ENCODE data around the gene TBX10. TPM values are rescaled to one million over a fixed set of nuclear protein-coding genes. Genes with fewer than 3 reads are reported as not detected.
"Not testable (repeated sequence)": the region's sequence is repeated elsewhere in the genome, so short reads cannot be mapped to it uniquely, and the experiment has no call there.

Gene TBX10
- total RNA-seq, 2 experiments from 2014 or later: 2.4 to 5.3 TPM

DNA sequence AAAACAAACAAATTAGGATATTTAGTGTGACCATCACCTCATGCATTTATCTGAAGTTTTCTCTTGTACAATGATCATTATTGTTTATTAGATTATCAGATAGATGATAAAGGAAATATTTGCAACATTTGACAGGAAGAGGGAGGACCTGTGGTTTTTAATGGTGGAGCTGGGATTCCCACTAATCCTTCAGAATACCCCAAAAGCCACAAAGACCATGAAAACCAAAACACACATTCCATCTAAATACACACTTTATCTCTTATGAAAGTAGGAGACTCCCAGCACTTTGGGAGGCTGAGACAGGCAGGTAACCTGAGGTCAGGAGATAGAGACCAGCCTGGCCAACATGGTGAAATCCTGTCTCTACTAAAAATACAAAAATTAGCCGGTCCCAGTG, 40.4 kb downstream of the TBX10 start:
- H3K4me2 ChIP-seq (ENCODE audit: low read length): no peak overlapping the region
- no peak for DNase-seq (ENCODE audit: low spot score)
- ChIA-PET POLR2A (no interaction called here), CTCF (ENCODE audit: unreplicated experiment) (no interaction called here)
- no peaks in the 10 kb centered on the region for H4K20me1 ChIP-seq (ENCODE audit: insufficient read depth, low read length)
- H3K36me3 ChIP-seq (ENCODE audit: insufficient read depth, low read length): no peaks in the 10 kb centered on the region
- H3K4me1 ChIP-seq (ENCODE audit: insufficient read depth, low read length, poor library complexity, severe bottlenecking): peaks cover 25% of the 10 kb centered on the region
- H3K9me3 ChIP-seq (ENCODE audit: low read length): peaks cover 14% of the 10 kb centered on the region; the same call in 1 of the 2 replicates
- TF ChIP-seq EZH2phosphoT487 (IDR thresholded peaks at IDR 0.05; ENCODE audit: borderline replicate concordance, low read depth, low read length): no peak
- TF ChIP-seq, protein P1, sequence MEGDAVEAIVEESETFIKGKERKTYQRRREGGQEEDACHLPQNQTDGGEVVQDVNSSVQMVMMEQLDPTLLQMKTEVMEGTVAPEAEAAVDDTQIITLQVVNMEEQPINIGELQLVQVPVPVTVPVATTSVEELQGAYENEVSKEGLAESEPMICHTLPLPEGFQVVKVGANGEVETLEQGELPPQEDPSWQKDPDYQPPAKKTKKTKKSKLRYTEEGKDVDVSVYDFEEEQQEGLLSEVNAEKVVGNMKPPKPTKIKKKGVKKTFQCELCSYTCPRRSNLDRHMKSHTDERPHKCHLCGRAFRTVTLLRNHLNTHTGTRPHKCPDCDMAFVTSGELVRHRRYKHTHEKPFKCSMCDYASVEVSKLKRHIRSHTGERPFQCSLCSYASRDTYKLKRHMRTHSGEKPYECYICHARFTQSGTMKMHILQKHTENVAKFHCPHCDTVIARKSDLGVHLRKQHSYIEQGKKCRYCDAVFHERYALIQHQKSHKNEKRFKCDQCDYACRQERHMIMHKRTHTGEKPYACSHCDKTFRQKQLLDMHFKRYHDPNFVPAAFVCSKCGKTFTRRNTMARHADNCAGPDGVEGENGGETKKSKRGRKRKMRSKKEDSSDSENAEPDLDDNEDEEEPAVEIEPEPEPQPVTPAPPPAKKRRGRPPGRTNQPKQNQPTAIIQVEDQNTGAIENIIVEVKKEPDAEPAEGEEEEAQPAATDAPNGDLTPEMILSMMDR (conservative IDR thresholded peaks at IDR 0.05; ENCODE audit: low read length): no peak
- no peaks in the 10 kb centered on the region for H3K9me2 ChIP-seq (ENCODE audit: insufficient read depth, low read length)
- no peaks in the 10 kb centered on the region for H3K79me2 ChIP-seq (ENCODE audit: insufficient read depth, low read depth, low read length)
- H3K27ac ChIP-seq (ENCODE audit: low read depth, low read length, poor library complexity, severe bottlenecking): no peak overlapping the region
- BruUV-seq (replicated peaks): no TSS peak
- intact Hi-C loops (cut with micrococcal nuclease; ENCODE audit: unreplicated experiment): no loop called here
- no peak overlapping the region for H2AFZ ChIP-seq (ENCODE audit: low read length)
- H3K4me3 ChIP-seq (ENCODE audit: low read depth, low read length, poor library complexity, severe bottlenecking): no peak overlapping the region

DNA sequence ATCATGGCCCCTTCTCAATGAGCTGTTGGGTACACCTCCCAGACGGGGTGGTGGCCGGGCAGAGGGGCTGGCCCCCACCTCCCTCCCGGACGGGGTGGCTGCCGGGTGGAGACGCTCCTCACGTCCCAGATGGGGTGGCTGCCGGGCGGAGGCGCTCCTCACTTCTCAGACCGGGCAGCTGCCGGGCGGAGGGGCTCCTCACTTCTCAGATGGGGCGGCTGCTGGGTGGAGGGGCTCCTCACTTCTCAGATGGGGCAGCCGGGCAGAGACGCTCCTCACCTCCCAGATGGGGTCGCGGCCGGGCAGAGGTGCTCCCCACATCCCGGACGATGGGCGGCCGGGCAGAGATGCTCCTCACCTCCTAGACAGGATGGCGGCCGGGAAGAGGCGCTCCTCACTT, 41.6 kb downstream of the TBX10 start:
- H3K36me3 ChIP-seq (ENCODE audit: insufficient read depth, low read length); H3K4me2 ChIP-seq (ENCODE audit: low read length); DNase-seq (ENCODE audit: low spot score); H3K79me2 ChIP-seq (ENCODE audit: insufficient read depth, low read depth, low read length); H4K20me1 ChIP-seq (ENCODE audit: insufficient read depth, low read length); H3K27ac ChIP-seq (ENCODE audit: low read depth, low read length, poor library complexity, severe bottlenecking); H2AFZ ChIP-seq (ENCODE audit: low read length); H3K9me2 ChIP-seq (ENCODE audit: insufficient read depth, low read length); H3K4me3 ChIP-seq (ENCODE audit: low read depth, low read length, poor library complexity, severe bottlenecking); intact Hi-C loops (cut with micrococcal nuclease; ENCODE audit: unreplicated experiment); CTCF ChIA-PET (ENCODE audit: unreplicated experiment); BruUV-seq (replicated peaks): not testable (repeated sequence)
- POLR2A ChIA-PET: interaction anchor here (1.0 kb wide), 1 partner anchor 10 kb away, joined by 3 read pairs; no protein-coding TSS in a partner anchor
- Histone ChIP-seq H3K9me3 (ENCODE audit: low read length) (peaks cover 13% of the 10 kb centered on the region; the same call in 1 of the 2 replicates), H3K4me1 (ENCODE audit: insufficient read depth, low read length, poor library complexity, severe bottlenecking) (peaks cover 25% of the 10 kb centered on the region)

GRCh38 chr11:67597458-67597857, 42.1 kb downstream of the TBX10 start:
- H4K20me1 ChIP-seq (ENCODE audit: insufficient read depth, low read length); DNase-seq (ENCODE audit: low spot score); H3K36me3 ChIP-seq (ENCODE audit: insufficient read depth, low read length); H3K9me3 ChIP-seq (ENCODE audit: low read length); POLR2A ChIA-PET; H3K4me3 ChIP-seq (ENCODE audit: low read depth, low read length, poor library complexity, severe bottlenecking); CTCF ChIA-PET (ENCODE audit: unreplicated experiment); H2AFZ ChIP-seq (ENCODE audit: low read length); BruUV-seq (replicated peaks); H3K9me2 ChIP-seq (ENCODE audit: insufficient read depth, low read length); H3K27ac ChIP-seq (ENCODE audit: low read depth, low read length, poor library complexity, severe bottlenecking); intact Hi-C loops (cut with micrococcal nuclease; ENCODE audit: unreplicated experiment); H3K4me2 ChIP-seq (ENCODE audit: low read length); H3K79me2 ChIP-seq (ENCODE audit: insufficient read depth, low read depth, low read length): not testable (repeated sequence)
- H3K4me1 ChIP-seq (ENCODE audit: insufficient read depth, low read length, poor library complexity, severe bottlenecking): peaks cover 25% of the 10 kb centered on the region

GRCh38 chr11:67596753-67597300, 42.7 kb downstream of the TBX10 start:
- intact Hi-C loops (cut with micrococcal nuclease; ENCODE audit: unreplicated experiment): no loop called here
- Histone ChIP-seq H3K27ac (ENCODE audit: low read depth, low read length, poor library complexity, severe bottlenecking) (no peak overlapping the region), H3K79me2 (ENCODE audit: insufficient read depth, low read depth, low read length) (no peaks in the 10 kb centered on the region), H3K4me2 (ENCODE audit: low read length) (no peak overlapping the region), H3K9me2 (ENCODE audit: insufficient read depth, low read length) (no peaks in the 10 kb centered on the region), H3K36me3 (ENCODE audit: insufficient read depth, low read length) (no peaks in the 10 kb centered on the region), H2AFZ (ENCODE audit: low read length) (no peak overlapping the region), H3K9me3 (ENCODE audit: low read length) (peaks cover 6% of the 10 kb centered on the region; the same call in 1 of the 2 replicates), H3K4me1 (ENCODE audit: insufficient read depth, low read length, poor library complexity, severe bottlenecking) (peaks cover 24% of the 10 kb centered on the region), H3K4me3 (ENCODE audit: low read depth, low read length, poor library complexity, severe bottlenecking) (no peak overlapping the region), H4K20me1 (ENCODE audit: insufficient read depth, low read length) (no peaks in the 10 kb centered on the region)
- DNase-seq (ENCODE audit: low spot score): no peak
- BruUV-seq (replicated peaks): no TSS peak
- ChIA-PET POLR2A (no interaction called here), CTCF (ENCODE audit: unreplicated experiment) (no interaction called here)
- TF ChIP-seq, protein P1 (conservative IDR thresholded peaks at IDR 0.05; ENCODE audit: low read length): no peak
- TF ChIP-seq EZH2phosphoT487 (IDR thresholded peaks at IDR 0.05; ENCODE audit: borderline replicate concordance, low read depth, low read length): no peak

Data from OCI-LY7 (cell line).